Glutamatergic neuron (in vitro differentiated cells): ENCODE data around the gene ACTL9. TPM values are rescaled to one million over a fixed set of nuclear protein-coding genes. Genes with fewer than 3 reads are reported as not detected.

ENCODE experiments used
- DNase-seq: peaks from one replicate; pipeline ENCODE4 v3.0.0; 2022
- H3K27ac Mint-ChIP-seq: one replicate; pipeline ENCODE4 v1.8.0; 2020; ENCODE audit warnings: mild to moderate bottlenecking, mixed read lengths, inconsistent platforms; ENCODE audit not compliant: unreplicated experiment
- H3K27me3 Mint-ChIP-seq: one replicate; pipeline ENCODE4 v1.8.0; 2020; ENCODE audit warnings: mild to moderate bottlenecking, moderate library complexity, mixed read lengths, inconsistent platforms; ENCODE audit not compliant: unreplicated experiment
- H3K36me3 Mint-ChIP-seq: one replicate; pipeline ENCODE4 v1.8.0; 2020; ENCODE audit warnings: mild to moderate bottlenecking, mixed read lengths, inconsistent platforms; ENCODE audit not compliant: unreplicated experiment
- H3K4me1 Mint-ChIP-seq: one replicate; pipeline ENCODE4 v1.8.0; 2020; ENCODE audit warnings: mild to moderate bottlenecking, low read depth, mixed read lengths, inconsistent platforms; ENCODE audit not compliant: unreplicated experiment
- H3K4me3 Mint-ChIP-seq: one replicate; pipeline ENCODE4 v1.8.0; 2020; ENCODE audit warnings: mild to moderate bottlenecking, mixed read lengths, inconsistent platforms; ENCODE audit not compliant: unreplicated experiment
- H3K9me3 Mint-ChIP-seq: one replicate; pipeline ENCODE4 v1.8.0; 2020; ENCODE audit warnings: mild to moderate bottlenecking, moderate library complexity, mixed read lengths, inconsistent platforms; ENCODE audit not compliant: unreplicated experiment
- CTCF ChIP-seq: fragments of 200-600 bp; sonication (generic); IDR thresholded peaks from one replicate; pipeline ENCODE4 v1.5.0; 2021; ENCODE audit not compliant: partially characterized antibody, unreplicated experiment
- total RNA-seq: library from RNA; stranded (reverse); fragmentation: NEBNext Ultra II Directional; extraction: Animal tissue kit (Norgen Biotek cat#: 25700); gene quantifications from one replicate; pipeline ENCODE4 v1.2.1, GENCODE V29; 2021; ENCODE audit not compliant: unreplicated experiment

ACTL9 gene
- total RNA-seq, 1 donor from 2014 or later: not detected

GRCh38 chr19:8659905-8660304, 38.7 kb downstream of the ACTL9 start:
- Mint-ChIP-seq H3K4me3 (no peak overlapping the region), H3K27ac (no peak overlapping the region), H3K27me3 (peaks cover 6% of the 10 kb centered on the region), H3K9me3 (peaks cover 4% of the 10 kb centered on the region), H3K36me3 (no peaks in the 10 kb centered on the region), H3K4me1 (no peaks in the 10 kb centered on the region)
- DNase-seq: no peak
- no peak for TF ChIP-seq CTCF

- no peak for TF ChIP-seq CTCF
- DNase-seq: no peak
- Mint-ChIP-seq H3K4me1 (no peaks in the 10 kb centered on the region), H3K27ac (no peak overlapping the region), H3K27me3 (peaks cover 6% of the 10 kb centered on the region), H3K36me3 (no peaks in the 10 kb centered on the region), H3K9me3 (peaks cover 4% of the 10 kb centered on the region), H3K4me3 (no peak overlapping the region)
Measured at GRCh38 chr19:8657869-8658268, 40.7 kb downstream of the ACTL9 start.

DNA sequence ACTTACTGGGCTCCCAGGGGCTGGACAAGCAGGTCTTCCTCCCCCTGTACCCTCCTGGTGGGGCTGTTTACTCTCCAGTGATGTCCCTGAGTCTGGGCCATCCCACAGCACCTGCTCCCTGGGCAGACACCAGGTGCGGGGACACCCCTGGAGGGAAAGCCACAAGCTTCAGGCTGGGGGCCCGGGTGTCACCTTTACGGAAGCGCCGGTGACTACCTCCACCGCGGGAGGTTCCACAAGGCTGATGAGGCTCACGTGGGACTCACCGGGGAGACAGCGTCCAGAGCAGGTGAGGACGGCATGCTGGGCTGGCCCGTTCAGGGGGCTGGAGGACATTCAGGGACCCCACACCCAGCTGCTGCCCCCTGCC, 43.3 kb downstream of the ACTL9 start:
- Mint-ChIP-seq H3K27me3 (peaks cover 4% of the 10 kb centered on the region), H3K36me3 (no peaks in the 10 kb centered on the region), H3K27ac (no peak overlapping the region), H3K4me3 (no peak overlapping the region), H3K4me1 (no peaks in the 10 kb centered on the region), H3K9me3 (peaks cover 4% of the 10 kb centered on the region)
- no peak for DNase-seq
- TF ChIP-seq CTCF: no peak

DNA sequence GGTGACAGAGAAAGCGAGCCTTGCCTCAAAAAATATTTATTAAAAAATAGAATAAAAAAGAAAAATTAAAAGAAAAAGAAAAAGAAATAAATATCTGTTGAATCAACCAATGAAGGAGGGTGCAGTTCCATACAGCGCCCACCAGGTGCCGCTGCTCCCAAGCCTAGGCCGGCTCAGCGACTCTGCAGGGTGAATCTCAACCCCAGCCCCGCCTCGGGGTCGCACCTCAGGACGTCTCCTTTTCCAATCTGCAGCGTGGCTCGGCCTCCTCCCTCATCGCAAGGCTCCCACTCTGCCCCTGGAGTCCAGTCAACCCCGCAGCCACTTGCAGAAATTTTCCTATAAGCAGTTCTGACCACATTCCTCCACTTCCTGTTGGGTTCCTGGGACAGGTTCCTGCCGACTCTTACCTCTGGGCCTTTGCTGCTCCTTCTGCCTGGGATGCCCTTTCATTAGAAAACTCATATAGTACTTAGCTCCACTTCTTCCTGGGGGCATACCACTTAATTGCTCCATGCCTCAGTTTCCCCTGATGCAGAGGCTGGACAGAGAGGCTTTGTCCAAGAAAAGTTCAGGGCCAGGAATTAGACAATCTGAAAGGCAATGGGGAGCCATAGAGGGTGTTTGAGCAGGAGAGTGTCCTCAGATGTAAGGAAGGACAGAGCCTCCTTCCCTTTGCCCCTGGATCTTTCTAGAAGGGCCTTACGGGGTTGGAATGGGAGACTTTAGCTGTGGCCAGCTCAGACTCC, 43.8 kb downstream of the ACTL9 start:
- H3K4me3 Mint-ChIP-seq: no peak overlapping the region
- peak; percentile 77 for DNase-seq
- H3K36me3 Mint-ChIP-seq: no peaks in the 10 kb centered on the region
- no peak overlapping the region for H3K27ac Mint-ChIP-seq
- peak; percentile 99 for TF ChIP-seq CTCF
- H3K9me3 Mint-ChIP-seq: peaks cover 4% of the 10 kb centered on the region
- peaks cover 4% of the 10 kb centered on the region for H3K27me3 Mint-ChIP-seq
- H3K4me1 Mint-ChIP-seq: no peaks in the 10 kb centered on the region

DNA sequence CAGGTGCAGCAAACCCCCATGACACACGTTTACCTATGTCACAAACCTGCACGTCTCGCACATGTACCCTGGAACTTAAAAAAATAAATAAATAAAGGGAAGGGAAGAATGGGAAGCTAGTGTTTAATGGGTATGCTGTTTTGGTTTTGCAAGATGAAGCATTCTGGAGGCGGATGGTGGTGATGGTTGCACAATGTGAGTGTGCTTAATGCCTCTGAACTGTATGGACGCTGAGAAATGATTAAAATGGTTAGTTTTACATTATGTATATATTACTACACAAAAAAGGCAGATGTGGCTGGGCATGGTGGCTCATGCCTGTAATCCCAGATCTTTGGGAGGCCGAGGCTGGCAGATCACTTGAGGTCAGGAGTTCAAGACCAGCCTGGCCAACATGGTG, 50.4 kb downstream of the ACTL9 start:
- H3K27me3 Mint-ChIP-seq: peaks cover 2% of the 10 kb centered on the region
- H3K9me3 Mint-ChIP-seq: peaks cover 3% of the 10 kb centered on the region
- H3K4me1 Mint-ChIP-seq: peaks cover 1% of the 10 kb centered on the region
- no peaks in the 10 kb centered on the region for H3K36me3 Mint-ChIP-seq
- H3K27ac Mint-ChIP-seq: no peak overlapping the region
- no peak overlapping the region for H3K4me3 Mint-ChIP-seq
- TF ChIP-seq CTCF: no peak
- no peak for DNase-seq
